GM21619 (cell line): ENCODE measurements around the gene PTPN1.
"Not testable (repeated sequence)": the region's sequence is repeated elsewhere in the genome, so short reads cannot be mapped to it uniquely, and the experiment has no call there.

ENCODE experiments used
- ATAC-seq: cut with Tn5 transposase; IDR thresholded peaks from one replicate; pipeline ENCODE4 v1.9.1; 2021; ENCODE audit not compliant: unreplicated experiment

Gene PTPN1

DNA sequence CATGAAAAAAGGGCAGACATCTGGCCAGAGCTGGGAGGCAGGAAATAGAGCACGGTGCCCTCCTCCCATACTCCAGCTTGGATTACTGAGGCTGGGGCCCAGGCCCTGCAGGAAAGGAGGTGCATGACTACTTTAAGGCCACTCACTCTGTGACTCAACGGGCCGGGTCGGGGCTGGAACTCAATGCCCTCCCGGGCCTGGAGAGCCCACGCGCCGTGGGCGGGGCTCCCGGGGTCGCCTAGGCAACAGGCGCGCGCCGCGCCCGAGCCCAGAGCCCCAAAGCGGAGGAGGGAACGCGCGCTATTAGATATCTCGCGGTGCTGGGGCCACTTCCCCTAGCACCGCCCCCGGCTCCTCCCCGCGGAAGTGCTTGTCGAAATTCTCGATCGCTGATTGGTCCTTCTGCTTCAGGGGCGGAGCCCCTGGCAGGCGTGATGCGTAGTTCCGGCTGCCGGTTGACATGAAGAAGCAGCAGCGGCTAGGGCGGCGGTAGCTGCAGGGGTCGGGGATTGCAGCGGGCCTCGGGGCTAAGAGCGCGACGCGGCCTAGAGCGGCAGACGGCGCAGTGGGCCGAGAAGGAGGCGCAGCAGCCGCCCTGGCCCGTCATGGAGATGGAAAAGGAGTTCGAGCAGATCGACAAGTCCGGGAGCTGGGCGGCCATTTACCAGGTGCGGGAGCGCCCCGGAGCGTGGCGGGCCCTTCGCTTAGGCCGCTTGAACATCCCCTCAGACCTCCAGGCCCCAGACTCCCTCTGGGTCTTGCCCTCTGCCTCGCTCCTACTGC, at the start of gene PTPN1:
Gene PTPN1, plus strand, starts transcription at position 461 of the 783 bp plus-strand sequence. Its CDS starts 145 bp downstream, at position 606.
- peak; percentile 82 for ATAC-seq

DNA sequence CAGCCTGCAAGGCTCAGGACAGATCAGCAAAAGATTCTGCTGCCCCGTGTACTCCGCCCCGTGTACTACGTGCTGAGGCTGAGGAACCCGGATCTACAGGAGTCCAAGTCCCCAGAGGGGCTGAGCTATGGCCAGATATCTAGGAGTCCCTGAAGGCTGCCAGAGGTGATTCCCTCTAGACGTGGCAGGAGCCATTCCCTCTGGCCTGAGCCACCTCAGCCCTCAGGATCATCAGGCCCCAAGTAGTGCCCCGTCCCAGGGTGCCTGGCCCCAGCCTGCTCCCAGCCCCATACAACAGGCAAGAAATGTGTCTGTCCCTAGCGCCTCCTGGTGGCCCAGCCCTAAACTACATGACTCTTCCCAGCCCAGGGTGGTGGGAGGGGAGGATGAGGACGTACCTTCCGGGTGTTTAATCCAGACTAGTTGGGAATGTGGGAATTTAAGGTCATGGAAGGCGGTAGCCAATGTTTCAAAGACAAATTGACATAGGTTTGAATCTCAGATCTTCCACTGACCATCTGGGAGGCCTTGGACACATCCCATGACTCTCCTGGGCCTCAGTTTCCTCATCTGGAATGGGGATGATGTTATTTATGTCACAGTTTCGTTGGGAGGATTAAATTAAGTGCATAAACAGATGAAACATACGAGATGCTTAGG, 49.4 kb upstream of the PTPN1 start:
- no peak for ATAC-seq

DNA sequence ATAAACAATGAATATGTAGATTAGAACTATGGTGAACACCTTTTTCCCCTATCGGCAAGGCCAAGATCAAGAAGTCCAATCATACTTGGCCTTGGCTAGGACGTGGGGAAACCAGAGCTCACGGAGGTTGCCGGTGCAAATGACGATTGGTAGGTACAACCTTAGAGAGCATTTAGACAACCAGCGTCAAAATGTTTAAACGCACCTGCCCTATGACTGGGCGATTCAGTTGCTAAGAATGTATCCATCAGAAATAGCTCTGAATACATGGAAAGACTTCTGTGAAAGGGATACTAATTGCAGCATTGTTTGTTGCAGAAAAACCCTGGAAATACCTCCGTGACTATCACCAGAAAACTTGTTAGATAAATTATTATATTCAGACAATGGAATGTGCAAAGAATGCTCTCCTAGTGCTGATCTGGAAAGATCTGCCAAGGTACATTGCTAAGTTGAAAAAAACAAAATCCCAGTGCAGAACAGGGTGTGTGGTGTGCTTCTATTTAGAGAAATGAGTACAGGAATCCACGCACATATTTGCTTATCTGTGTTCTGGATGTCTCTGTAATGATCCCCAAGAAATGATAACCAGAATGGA, 48.0 kb upstream of the PTPN1 start:
- no peak for ATAC-seq

DNA sequence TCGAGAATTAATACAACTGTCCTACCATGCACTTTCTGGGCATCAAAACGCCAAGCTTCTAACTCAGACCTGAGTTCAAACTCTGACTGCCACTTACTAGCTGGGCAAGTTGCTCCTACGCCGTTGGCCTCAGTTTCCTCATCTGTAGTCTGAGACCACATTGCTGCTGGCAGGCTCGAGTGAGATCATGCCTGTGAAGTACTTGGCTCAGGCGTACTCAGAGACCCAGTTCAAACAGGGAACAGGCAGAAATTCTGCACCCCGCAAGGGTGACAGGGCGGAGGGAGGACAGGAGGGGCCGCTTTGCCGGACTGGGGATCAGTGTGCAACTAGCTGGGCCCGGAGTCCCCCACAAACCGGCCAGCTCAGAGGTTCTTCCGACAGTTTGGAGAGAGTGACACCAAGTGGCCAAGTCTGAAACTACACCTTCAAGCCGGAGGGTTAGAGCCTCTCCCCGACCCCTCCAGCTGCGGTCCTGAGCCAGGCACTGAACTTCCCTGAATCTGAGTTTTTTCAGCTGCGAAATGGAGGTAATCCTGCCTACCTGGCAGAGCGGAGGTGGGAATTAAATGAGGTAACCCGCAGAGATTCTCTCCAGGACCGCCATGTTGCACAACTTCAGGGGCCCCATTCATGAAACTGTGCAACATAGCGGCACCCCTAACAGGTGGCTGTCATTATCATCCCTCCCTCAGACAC, 46.0 kb upstream of the PTPN1 start:
- ATAC-seq = no peak

DNA sequence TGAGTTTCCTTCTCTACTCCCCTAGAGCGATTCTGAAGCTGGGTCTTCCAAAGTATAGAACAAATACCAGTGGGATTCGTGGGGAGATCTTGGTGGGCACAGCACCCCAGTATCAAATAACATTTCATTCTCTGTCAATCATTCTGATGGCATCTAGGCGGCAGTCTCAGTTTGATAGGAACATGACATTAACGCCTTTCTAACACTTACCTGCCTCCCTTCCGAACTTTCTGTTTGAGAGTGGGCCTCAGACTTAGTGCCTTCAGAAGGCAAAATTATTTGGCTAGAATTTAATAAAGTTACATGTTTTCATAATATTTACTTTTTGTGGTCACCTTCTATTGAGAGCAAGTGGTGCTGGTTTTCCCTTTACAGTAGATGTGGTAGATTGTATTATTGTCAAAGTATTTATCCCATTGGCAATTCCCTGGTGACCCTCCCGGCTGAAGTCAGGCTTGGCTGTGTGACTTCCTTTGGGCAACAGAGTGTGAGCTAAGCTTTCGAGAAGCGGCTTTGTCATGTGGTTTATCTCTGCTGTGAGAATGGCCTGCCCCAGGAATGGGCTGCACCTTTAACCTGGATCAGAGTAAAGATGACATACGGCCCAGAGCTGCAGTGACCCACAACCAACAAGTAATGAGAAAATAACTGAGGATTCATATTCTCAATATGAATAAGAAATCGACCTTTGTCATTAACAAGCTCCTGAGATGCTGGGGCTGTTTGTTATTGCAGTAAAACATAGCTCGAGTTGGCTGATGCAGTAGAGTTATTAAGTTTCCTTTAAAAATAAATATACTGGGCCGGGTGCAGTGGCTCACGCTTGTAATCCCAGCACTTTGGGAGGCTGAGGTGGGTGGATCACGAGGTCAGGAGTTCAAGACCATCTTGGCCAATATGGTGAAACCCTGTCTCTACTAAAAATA, 45.2 kb upstream of the PTPN1 start:
- ATAC-seq = no peak

DNA sequence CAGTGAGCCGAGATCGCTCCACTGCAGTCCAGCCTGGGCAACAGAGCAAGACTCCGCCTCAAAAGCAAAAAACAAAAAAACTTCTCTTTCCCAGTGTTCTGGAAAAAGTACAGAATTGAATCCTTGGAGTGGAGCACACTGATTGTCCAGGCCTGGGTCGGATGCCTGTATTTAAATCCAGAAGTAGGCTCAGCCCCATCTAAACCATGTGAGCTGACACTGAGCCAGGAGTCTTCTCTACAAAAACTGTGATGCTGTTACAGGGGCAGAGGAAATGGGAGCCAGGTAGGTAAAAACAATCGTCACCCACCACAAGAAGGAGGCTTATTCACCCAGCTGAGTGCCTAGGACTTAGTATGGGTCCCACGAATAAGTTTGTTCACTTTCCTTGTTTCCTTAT, 43.0 kb upstream of the PTPN1 start:
- no peak for ATAC-seq

DNA sequence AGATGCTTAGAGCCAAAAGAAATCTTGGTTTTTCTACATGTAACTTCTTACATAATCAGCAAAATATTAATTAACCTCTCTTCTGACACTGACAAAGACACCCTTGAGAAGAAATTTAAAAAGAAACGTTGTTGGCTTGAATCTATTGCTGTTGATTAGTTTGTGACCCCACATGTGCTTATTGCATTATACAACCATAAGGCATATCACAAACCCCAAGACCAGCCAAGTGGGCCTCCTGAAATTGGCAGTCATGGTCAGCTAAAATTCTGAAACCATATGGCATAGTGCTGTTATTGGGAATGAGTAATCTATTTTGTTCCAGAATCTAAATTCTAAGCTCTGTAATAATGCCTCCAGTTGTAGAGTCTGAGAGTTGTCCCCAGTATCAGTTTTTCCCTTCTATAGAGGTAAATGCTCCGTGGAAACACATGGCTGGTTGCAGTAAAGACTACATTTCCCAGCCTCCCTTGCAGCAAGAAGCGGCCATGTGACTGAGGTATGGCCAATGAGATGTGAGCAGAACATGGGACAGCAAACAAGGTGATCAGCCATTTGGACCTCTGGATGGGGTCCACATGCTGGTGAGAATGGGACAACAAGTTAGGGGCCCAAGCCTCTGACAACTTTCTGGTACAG, 42.3 kb upstream of the PTPN1 start:
- no peak for ATAC-seq

DNA sequence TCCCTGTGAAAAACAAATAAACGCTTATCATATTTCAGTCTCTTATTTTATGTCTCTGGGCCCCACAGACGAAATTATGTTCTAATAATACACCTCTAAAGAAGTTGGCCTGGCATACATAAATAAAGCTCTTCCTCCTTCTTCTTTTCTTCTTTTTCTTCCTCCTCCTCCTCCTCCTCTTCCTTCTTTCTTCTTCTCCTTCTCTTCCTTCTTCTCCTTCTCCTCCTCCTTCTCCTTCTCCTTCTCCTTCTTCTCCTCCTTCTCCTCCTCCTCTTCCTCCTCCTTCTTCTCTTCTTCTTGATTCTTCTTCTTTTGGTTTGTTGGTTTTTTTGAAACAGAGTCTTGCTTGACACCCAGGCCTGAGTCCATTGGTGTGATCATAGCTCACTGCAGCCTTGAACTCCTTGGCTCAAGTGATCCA, 41.8 kb upstream of the PTPN1 start:
- no peak for ATAC-seq

DNA sequence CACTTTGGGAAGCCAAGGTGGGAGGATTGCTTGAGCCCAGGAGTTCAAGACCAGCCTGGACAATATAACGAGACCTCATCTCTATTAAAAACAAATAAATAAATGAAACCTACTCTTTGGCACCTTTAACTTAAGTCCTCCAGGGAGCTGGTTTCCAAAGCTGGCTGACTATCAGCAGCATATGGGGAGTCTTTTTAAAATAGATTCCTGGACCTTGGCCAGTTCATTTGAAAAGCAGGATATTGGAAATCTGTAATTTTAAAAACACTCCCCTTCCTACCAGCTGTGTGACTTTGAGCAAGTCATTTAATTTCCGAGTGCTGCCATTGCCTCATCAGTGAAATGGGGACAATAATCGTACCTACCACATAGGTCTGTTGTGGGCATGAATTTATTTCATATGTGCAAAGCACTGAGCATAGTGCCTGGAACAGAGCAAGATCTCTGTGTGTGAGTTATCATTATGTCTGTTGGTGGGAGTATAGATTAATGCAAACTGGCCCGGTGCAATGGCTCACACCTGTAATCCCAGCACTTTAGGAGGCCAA, 40.9 kb upstream of the PTPN1 start:
- no peak for ATAC-seq

DNA sequence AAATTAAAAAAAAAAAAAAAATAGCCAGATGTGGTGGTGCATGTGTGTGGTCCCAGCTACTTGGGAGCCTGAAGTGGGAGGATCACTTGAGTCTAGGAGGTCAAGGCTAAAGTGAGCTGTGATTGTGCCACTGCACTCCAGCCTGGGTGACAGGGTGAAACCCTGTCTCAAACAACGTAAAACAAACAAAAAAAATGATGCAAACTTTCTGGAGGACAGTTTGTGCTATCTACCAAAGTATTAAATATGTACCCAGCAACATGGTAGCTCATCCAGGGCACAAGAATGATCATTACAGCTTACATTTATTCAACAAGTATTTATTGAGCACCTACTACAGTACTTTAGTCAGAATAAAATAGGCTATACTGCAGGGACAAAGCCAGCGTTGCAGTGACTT, 40.4 kb upstream of the PTPN1 start:
- ATAC-seq = no peak

DNA sequence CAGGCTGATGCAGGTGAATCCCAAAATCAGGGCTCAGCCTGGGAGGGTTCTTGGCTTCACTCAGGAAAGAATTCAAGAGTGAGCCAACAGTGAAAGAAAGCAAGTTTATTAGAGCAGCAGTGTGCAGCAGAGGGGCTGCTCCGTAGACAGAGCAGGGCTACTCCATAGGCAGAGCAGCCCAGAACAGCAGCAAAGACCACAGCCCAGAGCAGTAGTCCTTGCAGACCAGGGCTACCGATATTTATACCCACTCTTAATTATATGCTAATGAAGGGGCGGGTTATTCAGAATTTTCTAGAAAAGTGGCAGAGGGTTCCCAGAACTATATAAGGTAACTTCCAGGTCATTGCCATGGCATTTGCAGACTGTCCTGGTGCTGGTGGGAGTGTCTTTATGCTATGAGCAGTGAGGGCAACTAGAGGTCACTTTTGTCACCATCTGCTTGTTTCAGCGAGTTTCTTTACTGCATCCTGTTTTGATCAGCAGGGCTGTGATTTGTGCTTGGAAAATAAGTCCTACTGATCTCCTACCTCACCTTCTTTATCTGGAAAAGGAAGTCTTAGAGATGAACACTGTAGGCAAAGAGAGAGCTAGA, 39.8 kb upstream of the PTPN1 start:
- no peak for ATAC-seq

DNA sequence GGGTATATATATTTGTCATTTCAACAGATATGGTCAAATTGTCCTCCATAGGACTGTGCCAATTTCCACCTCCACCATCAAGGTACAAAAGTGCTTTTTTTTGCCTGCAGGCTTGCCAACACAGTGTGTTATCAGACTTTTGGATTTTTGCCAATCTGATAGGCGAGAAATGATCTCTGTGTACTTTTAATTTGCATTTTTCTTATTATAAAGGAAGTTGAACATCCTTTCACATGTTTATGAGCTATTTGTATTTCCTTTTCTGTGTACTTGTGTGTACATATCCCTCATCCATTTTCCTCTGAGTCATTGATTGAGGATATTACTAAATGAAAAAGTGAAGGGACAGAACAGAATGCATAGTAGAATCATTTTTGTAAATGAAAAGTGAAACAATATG, 39.0 kb upstream of the PTPN1 start:
- ATAC-seq = no peak

DNA sequence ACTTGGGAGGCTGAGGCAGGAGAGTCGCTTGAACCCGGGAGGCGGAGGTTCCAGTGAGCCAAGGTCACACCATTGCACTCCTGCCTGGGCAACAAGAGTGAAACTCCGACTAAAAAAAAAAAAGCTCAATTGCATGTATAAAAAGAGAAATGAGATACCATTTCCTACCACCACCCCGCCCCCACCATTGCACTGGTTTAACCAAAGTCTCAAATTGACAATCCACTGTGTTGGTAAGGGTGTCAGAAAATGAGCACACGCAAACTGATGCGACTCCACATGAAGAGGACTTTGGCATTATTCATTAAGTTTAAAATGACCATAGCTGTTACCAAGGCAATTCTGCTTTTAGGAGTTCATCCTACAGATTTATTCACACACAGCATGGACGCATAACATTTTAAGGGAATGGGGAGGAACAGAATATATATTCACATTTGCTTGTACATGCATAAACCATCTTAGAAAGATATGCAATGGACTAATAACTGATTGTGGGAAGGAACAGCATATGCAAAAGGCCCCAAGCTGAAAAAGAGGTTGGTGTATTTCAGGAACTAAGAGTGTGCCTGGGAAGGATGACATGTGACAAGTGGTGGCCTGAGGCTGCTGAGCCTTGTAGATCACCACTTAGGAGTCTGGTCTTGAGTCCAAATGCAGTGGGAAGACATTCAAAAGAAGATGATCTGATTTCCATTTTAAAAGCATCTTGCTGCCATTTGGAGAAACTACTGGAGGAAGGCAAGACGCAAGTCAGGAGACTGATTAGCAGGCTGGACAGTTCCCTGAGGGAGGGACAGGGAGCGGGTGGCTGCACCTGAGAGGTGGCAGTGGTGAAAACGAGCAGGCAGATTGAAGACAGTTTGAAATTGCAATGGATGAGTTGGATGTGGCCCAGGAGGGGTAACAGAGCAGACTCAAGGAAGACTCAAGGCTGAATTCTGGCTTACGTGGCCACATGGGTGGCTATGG, 37.2 kb upstream of the PTPN1 start:
- no peak for ATAC-seq

DNA sequence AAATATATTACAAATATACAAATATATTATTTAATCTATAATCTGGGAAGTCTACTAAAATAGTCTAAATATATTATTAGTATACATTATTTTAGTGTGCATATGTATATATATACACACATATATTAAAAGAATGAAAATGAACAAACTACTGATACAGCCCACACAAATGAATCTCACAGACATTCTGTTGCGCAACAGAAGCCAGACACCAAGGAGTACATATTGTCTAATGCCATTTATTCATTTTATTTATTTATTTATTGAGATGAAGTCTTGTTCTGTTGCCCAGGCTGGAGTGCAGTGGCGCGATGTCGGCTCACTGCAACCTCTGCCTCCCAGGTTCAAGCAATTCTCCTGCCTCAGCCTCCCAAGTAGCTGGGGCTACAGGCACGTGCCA, 35.8 kb upstream of the PTPN1 start:
- ATAC-seq = not testable (repeated sequence)

DNA sequence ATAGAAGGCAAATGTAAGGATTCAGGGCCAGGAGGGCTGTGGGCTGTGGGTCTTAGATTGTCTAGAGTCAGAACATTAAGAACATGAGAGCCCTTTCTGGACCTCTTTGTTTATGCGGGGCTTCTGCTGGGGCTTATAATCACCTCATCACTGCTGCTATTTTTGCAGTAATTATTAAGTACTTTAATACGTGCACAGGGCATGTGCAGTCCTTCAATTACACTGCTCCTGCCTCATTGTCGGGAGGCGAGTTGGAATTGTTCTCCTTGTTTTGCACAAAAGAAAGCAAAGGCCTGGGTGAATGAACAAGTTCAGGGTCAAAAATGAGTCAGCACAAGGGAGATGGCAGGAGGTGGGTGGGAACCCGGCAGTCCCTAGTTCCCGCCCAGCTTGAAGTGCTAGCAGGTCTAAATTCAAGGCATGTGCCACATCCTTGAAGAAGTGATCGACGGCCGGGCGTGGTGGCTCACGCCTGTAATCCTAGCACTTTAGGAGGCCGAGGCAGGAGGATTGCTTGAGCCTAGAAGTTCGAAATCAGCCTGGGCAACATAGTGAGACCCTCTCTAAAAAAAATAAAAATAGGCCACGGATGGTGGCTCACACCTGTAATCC, 34.4 kb upstream of the PTPN1 start:
- no peak for ATAC-seq

DNA sequence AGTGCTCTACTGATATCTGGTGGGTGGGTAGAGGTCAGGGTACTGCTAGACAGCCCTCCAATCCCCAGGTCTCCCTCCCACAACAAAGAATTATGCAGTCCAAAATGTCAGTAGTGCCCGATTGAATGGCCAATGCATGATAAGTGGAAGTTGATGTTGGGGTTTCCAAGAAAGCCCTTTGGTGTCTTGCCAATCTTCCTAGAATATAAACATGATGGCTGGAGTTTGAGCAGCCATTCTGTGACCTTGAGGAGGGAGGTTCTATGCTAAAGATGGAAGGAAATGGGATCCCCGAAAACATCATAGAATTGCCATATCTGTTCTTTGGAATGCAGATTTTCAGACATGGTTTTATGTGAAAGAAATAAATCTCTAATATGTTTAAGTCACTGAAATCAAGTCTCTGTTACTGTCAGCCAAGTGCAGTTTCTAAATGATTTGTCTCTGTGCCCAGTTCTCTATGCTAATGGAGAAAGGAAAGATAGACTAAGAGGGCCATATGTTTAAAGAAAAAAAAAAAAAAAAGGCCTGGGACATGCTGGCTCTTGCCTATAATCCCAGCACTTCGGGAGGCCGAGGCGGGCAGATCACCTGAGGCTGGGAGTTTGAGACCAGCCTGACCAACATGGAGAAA, 32.8 kb upstream of the PTPN1 start:
- ATAC-seq = no peak
